Muscle layer of duodenum (tissue), 2 donors: ENCODE measurements around the gene POLR3B.

ENCODE experiments used
- H3K27ac ChIP-seq: one replicate; pipeline ENCODE4 v1.7.0; 2013; ENCODE audit warnings: mild to moderate bottlenecking, low read length
- H3K27me3 ChIP-seq: one replicate; pipeline ENCODE4 v1.7.0; 2013; ENCODE audit warnings: low read depth, mild to moderate bottlenecking, control low read depth, low read length
- H3K36me3 ChIP-seq, 2 donors: one replicate each; pipeline ENCODE4 v1.7.0; 2013; ENCODE audit warnings: low read length in 2 of 2, control low read depth in 1 of 2, mild to moderate bottlenecking in 1 of 2; ENCODE audit not compliant: insufficient read depth in 2 of 2, control insufficient read depth in 1 of 2
- H3K4me1 ChIP-seq, 2 donors: one replicate each; pipeline ENCODE4 v1.7.0; 2013; ENCODE audit warnings: low read length in 2 of 2, mild to moderate bottlenecking in 2 of 2, control low read depth in 1 of 2, moderate library complexity in 1 of 2; ENCODE audit not compliant: insufficient read depth in 2 of 2, control insufficient read depth in 1 of 2
- H3K4me3 ChIP-seq, 2 donors: one replicate each; pipeline ENCODE4 v1.7.0; 2013; ENCODE audit warnings: low read length in 2 of 2, low read depth in 1 of 2, mild to moderate bottlenecking in 1 of 2
- H3K9me3 ChIP-seq, 2 donors: one replicate each; pipeline ENCODE4 v1.7.0; 2013; ENCODE audit warnings: low read length in 2 of 2, control low read depth in 1 of 2, mild to moderate bottlenecking in 1 of 2; ENCODE audit not compliant: control insufficient read depth in 1 of 2
- donor health status: healthy.

The POLR3B gene

GRCh38 chr12:106508966-106509365 is 151.4 kb downstream of the POLR3B start:
- H3K27me3 ChIP-seq, result no peaks in the 10 kb centered on the region
- peaks cover 11 to 28% of the 10 kb centered on the region in 2 donors for H3K36me3 ChIP-seq
- no peaks in the 10 kb centered on the region for H3K9me3 ChIP-seq
- H3K4me3 ChIP-seq, result no peak overlapping the region
- H3K27ac ChIP-seq, result no peak overlapping the region
- H3K4me1 ChIP-seq, result no peaks in the 10 kb centered on the region

- H3K9me3 ChIP-seq, result no peaks in the 10 kb centered on the region
- no peak overlapping the region for H3K4me3 ChIP-seq
- no peak overlapping the region for H3K27ac ChIP-seq
- H3K27me3 ChIP-seq, result no peaks in the 10 kb centered on the region
- H3K4me1 ChIP-seq, result no peaks in the 10 kb centered on the region
- peaks cover 11% of the 10 kb centered on the region in 2 donors for H3K36me3 ChIP-seq
These were observed 153.8 kb downstream of the POLR3B start for GRCh38 chr12:106511365-106511764.

GRCh38 chr12:106517314-106517713 is 159.8 kb downstream of the POLR3B start:
- Histone ChIP-seq H3K4me1 (no peaks in the 10 kb centered on the region), H3K27ac (no peak overlapping the region), H3K4me3 (no peak overlapping the region), H3K27me3 (no peaks in the 10 kb centered on the region), H3K9me3 (no peaks in the 10 kb centered on the region), H3K36me3 (no peaks in the 10 kb centered on the region)

GRCh38 chr12:106519607-106520021 is 162.1 kb downstream of the POLR3B start:
- H3K9me3 ChIP-seq, result no peaks in the 10 kb centered on the region
- no peaks in the 10 kb centered on the region for H3K4me1 ChIP-seq
- no peak overlapping the region for H3K4me3 ChIP-seq
- no peaks in the 10 kb centered on the region for H3K27me3 ChIP-seq
- H3K27ac ChIP-seq, result no peak overlapping the region
- H3K36me3 ChIP-seq, result no peaks in the 10 kb centered on the region

GRCh38 chr12:106521901-106522300 is 164.4 kb downstream of the POLR3B start:
- no peaks in the 10 kb centered on the region for H3K27me3 ChIP-seq
- H3K9me3 ChIP-seq, result no peaks in the 10 kb centered on the region
- H3K4me1 ChIP-seq, result no peaks in the 10 kb centered on the region
- H3K36me3 ChIP-seq, result no peaks in the 10 kb centered on the region
- H3K27ac ChIP-seq, result no peak overlapping the region
- H3K4me3 ChIP-seq, result no peak overlapping the region

- Histone ChIP-seq H3K4me1 (no peaks in the 10 kb centered on the region), H3K27me3 (no peaks in the 10 kb centered on the region), H3K27ac (no peak overlapping the region), H3K9me3 (no peaks in the 10 kb centered on the region), H3K36me3 (no peaks in the 10 kb centered on the region), H3K4me3 (no peak overlapping the region)
These were observed 165.2 kb downstream of the POLR3B start for GRCh38 chr12:106522708-106523107.

GRCh38 chr12:106527356-106527755 is 169.8 kb downstream of the POLR3B start:
- H3K36me3 ChIP-seq, result no peaks in the 10 kb centered on the region
- H3K27ac ChIP-seq, result no peak overlapping the region
- no peaks in the 10 kb centered on the region for H3K27me3 ChIP-seq
- H3K4me1 ChIP-seq, result no peaks in the 10 kb centered on the region
- peaks cover 0 to 2% of the 10 kb centered on the region in 2 donors for H3K9me3 ChIP-seq
- no peak overlapping the region for H3K4me3 ChIP-seq

GRCh38 chr12:106541201-106541600 is 183.7 kb downstream of the POLR3B start:
- no peaks in the 10 kb centered on the region for H3K4me1 ChIP-seq
- H3K27ac ChIP-seq, result no peak overlapping the region
- H3K27me3 ChIP-seq, result no peaks in the 10 kb centered on the region
- H3K4me3 ChIP-seq, result no peak overlapping the region
- peaks cover 0 to 10% of the 10 kb centered on the region in 2 donors for H3K9me3 ChIP-seq
- no peaks in the 10 kb centered on the region for H3K36me3 ChIP-seq

- no peaks in the 10 kb centered on the region for H3K9me3 ChIP-seq
- H3K27ac ChIP-seq, result no peak overlapping the region
- no peak overlapping the region for H3K4me3 ChIP-seq
- no peaks in the 10 kb centered on the region for H3K36me3 ChIP-seq
- no peaks in the 10 kb centered on the region for H3K27me3 ChIP-seq
- H3K4me1 ChIP-seq, result no peaks in the 10 kb centered on the region
These were observed 193.9 kb downstream of the POLR3B start for GRCh38 chr12:106551410-106551809.

GRCh38 chr12:106552228-106552627 is 194.7 kb downstream of the POLR3B start:
- Histone ChIP-seq H3K27me3 (no peaks in the 10 kb centered on the region), H3K36me3 (no peaks in the 10 kb centered on the region), H3K9me3 (no peaks in the 10 kb centered on the region), H3K4me1 (no peaks in the 10 kb centered on the region), H3K4me3 (no peak overlapping the region), H3K27ac (no peak overlapping the region)
